Prostate gland (tissue), 2 donors: ENCODE measurements around the gene IFT74. TPM values are rescaled to one million over a fixed set of nuclear protein-coding genes. Genes with fewer than 3 reads are reported as not detected.
"Not testable (repeated sequence)": the region's sequence is repeated elsewhere in the genome, so short reads cannot be mapped to it uniquely, and the experiment has no call there.

ENCODE experiments used
- DNase-seq: peaks from one replicate; pipeline ENCODE4 v3.0.0-alpha.2; 2019; ENCODE audit warnings: low spot score
- H3K27ac ChIP-seq, 2 donors: fragments of 200-600 bp; sonication (generic); 2 replicates each; pipeline ENCODE4 v1.5.1; 2017 to 2019
- H3K27me3 ChIP-seq: fragments of 200-600 bp; sonication (generic); replicated peaks from 2 replicates; pipeline ENCODE4 v1.5.1; 2019; ENCODE audit not compliant: insufficient read depth
- H3K36me3 ChIP-seq, 2 donors: fragments of 200-600 bp; sonication (generic); 1 replicate in 1 of 2; 2 replicates in 1 of 2; pipeline versions ENCODE4 v1.5.1 to v1.8.1; 2017 to 2019
- H3K4me1 ChIP-seq: fragments of 200-600 bp; sonication (generic); replicated peaks from 2 replicates; pipeline ENCODE4 v1.5.1; 2019
- H3K4me3 ChIP-seq, 2 donors: fragments of 200-600 bp; sonication (generic); 2 replicates each; pipeline ENCODE4 v1.5.1; 2017 to 2019
- H3K9me3 ChIP-seq: fragments of 200-600 bp; sonication (generic); 2 replicates; pipeline ENCODE4 v1.5.1; 2017
- POLR2A ChIP-seq: fragments of 450-650 bp; IDR thresholded peaks from one replicate; pipeline ENCODE4 v1.6.1; 2016; ENCODE audit warnings: antibody characterized with exemption, mild to moderate bottlenecking
- POLR2AphosphoS5 ChIP-seq: sonication (generic); formaldehyde crosslinking; IDR thresholded peaks from one replicate; pipeline ENCODE4 v1.6.1; 2017; ENCODE audit warnings: antibody characterized with exemption
- WGBS: methylation state at CpG from one replicate; pipeline ENCODE4 v1.1.5; 2018; 5-methylcytosine and 5-hydroxymethylcytosine counted together
- intact Hi-C: fragments of 100-400 bp; cut with DNase I; formaldehyde crosslinking; loops from one replicate; pipeline ENCODE4 v1.14.2; 2022
- total RNA-seq, 2 donors: library from RNA; depleted of rRNA; stranded (reverse); fragments of >200 nt; gene quantifications; one replicate each; pipeline ENCODE4 v1.1.0, GENCODE V29; 2016
- TF ChIP-seq, protein P1 (sequence below), 4 experiments: fragments of 200-600 bp in 2 of 4; fragments of 450-650 bp in 2 of 4; sonication (generic) in 2 of 4; IDR thresholded peaks; 1 replicate in 3 of 4; 2 replicates in 1 of 4; pipeline ENCODE4 v1.5.1; 2016 to 2019; ENCODE audit warnings: antibody characterized with exemption in 4 of 4, mild to moderate bottlenecking in 2 of 4, moderate library complexity in 2 of 4

IFT74 gene
- total RNA-seq, 2 donors from 2014 or later: 15.1 to 16.5 TPM

DNA sequence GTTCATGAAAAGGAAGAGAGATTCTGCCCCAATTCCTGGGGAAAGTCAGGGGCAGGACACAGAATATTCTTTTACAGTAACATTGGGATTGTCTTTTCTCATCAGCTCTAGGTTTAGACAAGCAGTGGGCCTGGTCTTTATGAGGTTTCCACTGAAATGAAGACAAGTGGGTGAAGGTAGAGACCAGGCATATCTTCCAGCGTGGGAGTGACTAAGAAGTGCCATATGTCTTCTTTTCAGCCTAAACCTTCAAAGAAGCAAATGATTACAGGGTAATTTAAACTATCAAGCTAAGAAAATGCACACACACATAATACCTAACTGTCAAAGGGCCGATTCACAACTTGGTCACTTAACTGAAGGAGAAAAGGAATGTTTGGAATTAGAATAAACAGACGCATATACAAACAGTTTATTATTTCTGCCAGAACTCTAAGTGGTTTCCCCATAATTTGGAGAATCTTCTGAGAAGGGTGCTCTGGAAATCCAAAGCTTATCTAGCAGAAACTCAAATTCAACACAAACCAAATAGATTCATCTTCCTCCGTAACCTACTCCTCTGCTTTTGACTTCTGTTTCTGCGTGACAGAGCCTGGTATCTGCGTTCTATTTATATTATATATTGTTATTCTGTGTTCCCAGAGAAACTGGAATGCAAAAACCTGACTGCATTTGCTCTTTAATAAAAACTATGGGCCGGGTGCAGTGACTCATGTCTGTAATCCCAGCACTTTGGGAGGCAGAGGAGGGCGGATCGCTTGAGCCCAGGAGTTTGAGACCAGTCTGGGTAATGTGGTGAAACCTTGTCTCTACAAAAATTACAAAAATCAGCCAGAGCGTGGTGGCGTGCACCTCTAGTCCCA is 130.8 kb downstream of the IFT74 start:
- no peaks in the 10 kb centered on the region for H3K9me3 ChIP-seq
- DNase-seq: no peak
- H3K4me3 ChIP-seq: no peak overlapping the region
- 56% methylated on average over 11 of the region's 11 CpGs for WGBS
- H3K4me1 ChIP-seq: no peaks in the 10 kb centered on the region
- TF ChIP-seq POLR2AphosphoS5 (no peak), POLR2A (no peak)
- TF ChIP-seq, protein P1, sequence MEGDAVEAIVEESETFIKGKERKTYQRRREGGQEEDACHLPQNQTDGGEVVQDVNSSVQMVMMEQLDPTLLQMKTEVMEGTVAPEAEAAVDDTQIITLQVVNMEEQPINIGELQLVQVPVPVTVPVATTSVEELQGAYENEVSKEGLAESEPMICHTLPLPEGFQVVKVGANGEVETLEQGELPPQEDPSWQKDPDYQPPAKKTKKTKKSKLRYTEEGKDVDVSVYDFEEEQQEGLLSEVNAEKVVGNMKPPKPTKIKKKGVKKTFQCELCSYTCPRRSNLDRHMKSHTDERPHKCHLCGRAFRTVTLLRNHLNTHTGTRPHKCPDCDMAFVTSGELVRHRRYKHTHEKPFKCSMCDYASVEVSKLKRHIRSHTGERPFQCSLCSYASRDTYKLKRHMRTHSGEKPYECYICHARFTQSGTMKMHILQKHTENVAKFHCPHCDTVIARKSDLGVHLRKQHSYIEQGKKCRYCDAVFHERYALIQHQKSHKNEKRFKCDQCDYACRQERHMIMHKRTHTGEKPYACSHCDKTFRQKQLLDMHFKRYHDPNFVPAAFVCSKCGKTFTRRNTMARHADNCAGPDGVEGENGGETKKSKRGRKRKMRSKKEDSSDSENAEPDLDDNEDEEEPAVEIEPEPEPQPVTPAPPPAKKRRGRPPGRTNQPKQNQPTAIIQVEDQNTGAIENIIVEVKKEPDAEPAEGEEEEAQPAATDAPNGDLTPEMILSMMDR (IDR thresholded peaks at IDR 0.05): no peak
- H3K27me3 ChIP-seq: no peaks in the 10 kb centered on the region
- no peaks in the 10 kb centered on the region for H3K36me3 ChIP-seq
- H3K27ac ChIP-seq: no peak overlapping the region
- intact Hi-C loops: no loop called here

DNA sequence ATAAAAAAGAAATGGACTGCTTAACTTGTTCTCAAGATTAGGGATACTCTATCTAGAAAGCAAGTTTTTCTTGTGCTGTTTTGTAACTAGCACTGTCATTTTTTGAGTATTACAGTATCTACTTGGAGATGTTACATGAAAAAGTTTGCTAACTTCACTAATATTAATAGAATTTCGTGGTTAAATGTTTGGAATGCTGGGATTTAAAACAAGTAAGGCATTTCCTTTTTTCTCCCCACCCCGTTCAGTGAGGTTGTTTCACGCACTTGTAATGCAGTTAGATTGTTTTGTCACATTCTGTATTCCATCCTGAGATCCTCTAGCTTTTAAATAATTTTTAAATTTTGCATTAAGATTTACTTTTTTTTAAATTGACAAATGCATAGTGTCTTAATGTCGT is 132.8 kb downstream of the IFT74 start:
- DNase-seq: no peak
- Histone ChIP-seq H3K9me3 (no peaks in the 10 kb centered on the region), H3K4me3 (no peak overlapping the region), H3K4me1 (no peaks in the 10 kb centered on the region), H3K27me3 (no peaks in the 10 kb centered on the region), H3K36me3 (no peaks in the 10 kb centered on the region), H3K27ac (no peak overlapping the region)
- 80% methylated on average over 4 of the region's 4 CpGs for WGBS
- intact Hi-C loops: no loop called here
- TF ChIP-seq POLR2A (no peak), POLR2AphosphoS5 (no peak)
- TF ChIP-seq, protein P1 (IDR thresholded peaks at IDR 0.05): no peak

DNA sequence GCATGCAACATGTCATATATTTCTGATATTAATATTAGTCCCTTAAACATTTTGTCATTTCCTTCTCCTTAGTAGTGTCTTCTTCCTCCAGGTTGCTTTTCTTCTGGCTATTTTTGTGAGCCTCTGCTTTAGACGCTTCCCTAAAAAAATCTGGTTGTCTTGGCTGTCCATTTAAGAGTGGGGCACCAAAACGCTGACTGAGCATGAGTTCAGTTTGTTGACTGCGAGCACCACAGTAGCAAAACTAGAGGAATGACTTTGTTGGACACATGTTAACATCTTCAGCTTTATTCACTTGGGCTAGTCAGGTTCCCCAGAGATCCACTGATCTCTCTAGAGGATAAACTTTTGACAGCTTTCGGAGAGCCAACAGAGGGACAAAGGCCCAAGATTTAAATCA is 133.5 kb downstream of the IFT74 start:
- H3K27me3 ChIP-seq: no peaks in the 10 kb centered on the region
- DNase-seq: no peak
- intact Hi-C loops: no loop called here
- H3K27ac ChIP-seq: no peak overlapping the region
- no peaks in the 10 kb centered on the region for H3K4me1 ChIP-seq
- H3K36me3 ChIP-seq: no peaks in the 10 kb centered on the region
- 92% methylated on average over 4 of the region's 4 CpGs for WGBS
- no peaks in the 10 kb centered on the region for H3K9me3 ChIP-seq
- no peak overlapping the region for H3K4me3 ChIP-seq
- TF ChIP-seq, protein P1 (IDR thresholded peaks at IDR 0.05): no peak

DNA sequence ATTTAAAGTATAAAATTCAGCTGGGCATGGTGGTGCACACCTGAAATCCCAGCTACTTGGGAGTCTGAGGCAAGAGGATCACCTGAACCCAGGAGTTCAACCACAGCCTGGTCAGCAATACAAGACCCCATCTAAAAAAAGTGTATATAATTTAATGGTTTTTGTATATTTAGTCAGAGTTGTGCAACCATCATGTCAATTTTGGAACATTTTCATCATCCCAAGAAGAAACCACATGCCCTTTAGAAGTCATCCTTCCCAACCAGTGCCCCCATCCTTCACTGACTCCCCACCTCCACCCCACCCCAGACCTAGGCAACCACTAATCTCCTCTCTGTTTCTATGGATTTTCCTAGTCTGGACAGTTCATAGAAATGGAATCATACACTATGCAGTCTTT is 134.0 kb downstream of the IFT74 start:
- no peaks in the 10 kb centered on the region for H3K36me3 ChIP-seq
- no peak overlapping the region for H3K4me3 ChIP-seq
- no peak overlapping the region for H3K27ac ChIP-seq
- H3K4me1 ChIP-seq: no peaks in the 10 kb centered on the region
- intact Hi-C loops: no loop called here
- no peaks in the 10 kb centered on the region for H3K9me3 ChIP-seq
- no peak for DNase-seq
- TF ChIP-seq POLR2A (no peak), POLR2AphosphoS5 (no peak)
- TF ChIP-seq, protein P1 (IDR thresholded peaks at IDR 0.05): no peak
- H3K27me3 ChIP-seq: no peaks in the 10 kb centered on the region

DNA sequence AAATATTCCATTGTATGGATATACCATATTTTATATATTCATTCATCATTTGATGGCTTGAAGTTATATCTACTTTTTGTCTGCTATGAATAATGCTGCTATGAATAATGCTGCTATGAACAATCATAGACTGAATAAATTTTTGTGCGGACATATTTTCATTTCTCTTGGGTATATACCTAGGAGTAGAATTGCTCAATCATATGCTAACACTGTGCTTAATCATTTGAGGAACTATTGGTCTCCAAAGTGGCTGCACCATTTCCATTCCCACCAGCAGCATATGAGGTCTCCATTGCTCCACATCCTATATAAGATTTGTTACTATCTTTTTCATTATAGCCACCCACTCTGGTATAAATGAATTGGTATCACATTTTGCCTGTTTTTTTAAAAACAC is 134.5 kb downstream of the IFT74 start:
- H3K27me3 ChIP-seq: no peaks in the 10 kb centered on the region
- WGBS: 94% methylated on average over 1 of the region's 1 CpG
- no peaks in the 10 kb centered on the region for H3K36me3 ChIP-seq
- DNase-seq: no peak
- H3K4me3 ChIP-seq: no peak overlapping the region
- TF ChIP-seq POLR2A: no peak
- no peak for TF ChIP-seq POLR2AphosphoS5
- TF ChIP-seq, protein P1 (IDR thresholded peaks at IDR 0.05): no peak
- intact Hi-C loops: no loop called here
- no peaks in the 10 kb centered on the region for H3K9me3 ChIP-seq
- H3K27ac ChIP-seq: no peak overlapping the region
- H3K4me1 ChIP-seq: no peaks in the 10 kb centered on the region

DNA sequence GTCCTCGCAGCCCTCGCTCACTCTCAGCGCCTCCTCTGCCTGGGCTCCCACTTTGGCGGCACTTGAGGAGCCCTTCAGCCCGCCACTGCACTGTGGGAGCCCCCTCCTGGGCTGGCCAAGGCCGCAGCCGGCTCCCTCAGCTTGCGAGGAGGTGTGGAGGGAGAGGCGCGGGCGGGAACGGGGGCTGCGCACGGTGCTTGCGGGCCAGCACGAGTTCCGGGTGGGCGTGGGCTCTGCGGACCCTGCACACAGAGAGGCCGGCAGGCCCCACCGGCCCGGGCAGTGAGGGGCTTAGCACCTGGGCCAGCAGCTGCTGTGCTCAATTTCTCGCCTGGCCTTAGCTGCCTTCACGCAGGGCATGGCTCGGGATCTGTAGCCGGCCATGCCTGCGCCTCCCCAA is 136.3 kb downstream of the IFT74 start:
- intact Hi-C loops, H3K36me3 ChIP-seq, H3K4me1 ChIP-seq, H3K9me3 ChIP-seq, H3K27me3 ChIP-seq, DNase-seq, H3K4me3 ChIP-seq, H3K27ac ChIP-seq: not testable (repeated sequence)
- 94% methylated on average over 19 of the region's 27 CpGs for WGBS

DNA sequence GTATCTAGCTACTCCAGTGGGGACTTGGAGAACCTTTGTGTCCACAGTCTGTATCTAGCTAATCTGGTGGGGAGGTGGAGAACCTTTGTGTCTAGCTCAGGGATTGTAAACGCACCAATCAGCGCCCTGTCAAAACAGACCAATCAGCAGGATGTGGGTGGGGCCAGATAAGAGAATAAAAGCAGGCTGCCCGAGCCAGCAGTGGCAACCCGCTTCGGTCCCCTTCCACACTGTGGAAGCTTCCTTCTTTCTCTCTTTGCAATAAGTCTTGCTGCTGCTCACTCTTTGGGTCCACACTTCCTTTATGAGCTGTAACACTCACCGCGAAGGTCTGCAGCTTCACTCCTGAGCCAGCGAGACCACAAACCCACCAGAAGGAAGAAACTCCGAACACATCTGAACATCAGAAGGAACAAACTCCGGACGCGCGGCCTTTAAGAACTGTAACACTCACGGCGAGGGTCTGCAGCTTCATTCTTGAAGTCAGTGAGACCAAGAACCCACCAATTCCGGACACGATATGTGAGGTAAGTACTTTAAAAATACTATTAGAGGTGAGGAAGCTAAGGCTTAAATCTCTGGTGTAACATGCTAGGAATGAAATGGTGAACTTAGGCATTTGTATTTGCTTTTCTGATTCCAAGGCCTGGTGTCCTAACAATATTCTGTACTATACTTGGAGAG is 137.3 kb downstream of the IFT74 start:
- H3K27ac ChIP-seq, H3K4me1 ChIP-seq, H3K4me3 ChIP-seq, DNase-seq, H3K27me3 ChIP-seq, intact Hi-C loops, H3K36me3 ChIP-seq, H3K9me3 ChIP-seq: not testable (repeated sequence)
- 91% methylated on average over 17 of the region's 17 CpGs for WGBS
